Liver (tissue), 9 donors: Measurements from ENCODE around the gene MYO15B. TPM values are rescaled to one million over a fixed set of nuclear protein-coding genes. Genes with fewer than 3 reads are reported as not detected.

Experiments used
- DNase-seq: peaks from one replicate; pipeline ENCODE4 v3.0.0-alpha.2; 2017; ENCODE audit warnings: low spot score
- H3K27ac ChIP-seq, 2 donors: one replicate each; pipeline ENCODE4 v1.7.0; 2013; ENCODE audit warnings: inconsistent platforms in 2 of 2, low read length in 2 of 2, control low read depth in 1 of 2, low read depth in 1 of 2, mild to moderate bottlenecking in 1 of 2
- H3K27me3 ChIP-seq, 4 donors: one replicate each; pipeline versions ENCODE4 v1.6.1 to v1.7.0; 2013; ENCODE audit warnings: low read length in 3 of 4, inconsistent platforms in 1 of 4, mild to moderate bottlenecking in 1 of 4, moderate library complexity in 1 of 4; ENCODE audit not compliant: control insufficient read depth in 4 of 4, insufficient read depth in 4 of 4
- H3K36me3 ChIP-seq, 4 donors: one replicate each; pipeline versions ENCODE4 v1.6.1 to v1.7.0; 2013; ENCODE audit warnings: low read length in 3 of 4, mild to moderate bottlenecking in 3 of 4, low read depth in 1 of 4, moderate library complexity in 1 of 4; ENCODE audit not compliant: control insufficient read depth in 4 of 4, insufficient read depth in 3 of 4
- H3K4me1 ChIP-seq, 4 donors: one replicate each; pipeline versions ENCODE4 v1.6.1 to v1.7.0; 2013; ENCODE audit warnings: low read length in 3 of 4, mild to moderate bottlenecking in 3 of 4, moderate library complexity in 1 of 4; ENCODE audit not compliant: control insufficient read depth in 4 of 4, insufficient read depth in 4 of 4
- H3K4me3 ChIP-seq, 3 donors: one replicate each; pipeline versions ENCODE4 v1.6.1 to v1.7.0; 2013; ENCODE audit warnings: low read length in 3 of 3, control low read depth in 1 of 3, low read depth in 1 of 3, mild to moderate bottlenecking in 1 of 3
- H3K9ac ChIP-seq, 2 donors: one replicate each; pipeline ENCODE4 v1.7.0; 2013; ENCODE audit warnings: low read length in 2 of 2, mild to moderate bottlenecking in 2 of 2, moderate library complexity in 2 of 2, control low read depth in 1 of 2, low read depth in 1 of 2
- H3K9me3 ChIP-seq, 4 donors: one replicate each; pipeline versions ENCODE4 v1.6.1 to v1.7.0; 2013; ENCODE audit warnings: low read length in 3 of 4; ENCODE audit not compliant: control insufficient read depth in 4 of 4
- EGR1 ChIP-seq, 2 donors: IDR thresholded peaks; 2 replicates each; pipeline ENCODE4 v1.6.1; 2016 to 2018; ENCODE audit warnings: antibody characterized with exemption in 2 of 2, low read depth in 2 of 2
- FOXA1 ChIP-seq: IDR thresholded peaks from 2 replicates; pipeline ENCODE4 v1.6.1; 2016; ENCODE audit warnings: antibody characterized with exemption
- FOXA2 ChIP-seq: IDR thresholded peaks from 2 replicates; pipeline ENCODE4 v1.6.1; 2016; ENCODE audit warnings: antibody characterized with exemption
- GABPA ChIP-seq, 2 donors: IDR thresholded peaks in 1 of 2; conservative IDR thresholded peaks in 1 of 2; 2 replicates each; pipeline ENCODE4 v1.6.1; 2016; ENCODE audit warnings: antibody characterized with exemption in 2 of 2, mild to moderate bottlenecking in 1 of 2, moderate library complexity in 1 of 2
- HNF4G ChIP-seq: IDR thresholded peaks from 2 replicates; pipeline ENCODE4 v1.6.1; 2016; ENCODE audit warnings: antibody characterized with exemption
- JUND ChIP-seq, 2 donors: IDR thresholded peaks; 2 replicates each; pipeline ENCODE4 v1.6.1; 2016; ENCODE audit warnings: antibody characterized with exemption in 2 of 2
- NR2F2 ChIP-seq: IDR thresholded peaks from 2 replicates; pipeline ENCODE4 v1.6.1; 2016; ENCODE audit warnings: antibody characterized with exemption
- RAD21 ChIP-seq, 2 donors: IDR thresholded peaks; 2 replicates each; pipeline ENCODE4 v1.6.1; 2016; ENCODE audit warnings: antibody characterized with exemption in 2 of 2, mild to moderate bottlenecking in 2 of 2
- RXRA ChIP-seq, 2 donors: IDR thresholded peaks; 2 replicates each; pipeline ENCODE4 v1.6.1; 2017 to 2018; ENCODE audit warnings: antibody characterized with exemption in 2 of 2, mild to moderate bottlenecking in 1 of 2
- SP1 ChIP-seq: IDR thresholded peaks from 2 replicates; pipeline ENCODE4 v1.6.1; 2018; ENCODE audit warnings: antibody characterized with exemption, mild to moderate bottlenecking
- TAF1 ChIP-seq: conservative IDR thresholded peaks from 2 replicates; pipeline ENCODE4 v1.6.1; 2016; ENCODE audit warnings: antibody characterized with exemption, mild to moderate bottlenecking
- YY1 ChIP-seq: IDR thresholded peaks from 2 replicates; pipeline ENCODE4 v1.6.1; 2016; ENCODE audit warnings: antibody characterized with exemption, mild to moderate bottlenecking
- WGBS: extraction: QIAGEN DNeasy Blood & Tissue Kit; methylation state at CpG from one replicate; pipeline ENCODE4 v1.1.7; 2013; 5-methylcytosine and 5-hydroxymethylcytosine counted together
- polyA plus RNA-seq, 2 donors: library from polyadenylated mRNA; stranded (reverse) in 1 of 2; unstranded in 1 of 2; fragments of 200-250 nt in 1 of 2; fragments of >200 nt in 1 of 2; fragmentation: Nextera tagmentation in 1 of 2; extraction: Ambion mirVana in 1 of 2; gene quantifications; one replicate each; pipeline versions ENCODE4 v1.2.1 to v1.2.3, GENCODE V29; 2013 to 2015
- total RNA-seq, 2 donors: library from RNA; depleted of rRNA; stranded (reverse); fragments of >200 nt; gene quantifications; one replicate each; pipeline ENCODE4 v1.2.3, GENCODE V29; 2014
- TF ChIP-seq, protein P1 (sequence below): IDR thresholded peaks from 2 replicates; pipeline ENCODE4 v1.6.1; 2016; ENCODE audit warnings: antibody characterized with exemption, mild to moderate bottlenecking
- TF ChIP-seq, protein P2 (sequence below): IDR thresholded peaks from 2 replicates; pipeline ENCODE4 v1.6.1; 2016; ENCODE audit warnings: antibody characterized with exemption
- TF ChIP-seq, protein P3 (sequence below): IDR thresholded peaks from 2 replicates; pipeline ENCODE4 v1.6.1; 2016; ENCODE audit warnings: antibody characterized with exemption
- TF ChIP-seq, protein P4 (sequence below): IDR thresholded peaks from 2 replicates; pipeline ENCODE4 v1.6.1; 2016; ENCODE audit warnings: antibody characterized with exemption
- TF ChIP-seq, protein P5 (sequence below): fragments of 150-350 bp; IDR thresholded peaks from 2 replicates; pipeline ENCODE4 v1.5.1; 2017; ENCODE audit warnings: improper control_type of control experiment, low read depth, low read length; ENCODE audit not compliant: missing input control
- donor health status: healthy.
- donor health status: healthy.
- donor health status: healthy.
- donor health status: healthy.
- donor health status: healthy.

Gene MYO15B
- total and polyA plus RNA-seq, 4 donors, result 13.3 to 34.4 (median 18.0) TPM

DNA sequence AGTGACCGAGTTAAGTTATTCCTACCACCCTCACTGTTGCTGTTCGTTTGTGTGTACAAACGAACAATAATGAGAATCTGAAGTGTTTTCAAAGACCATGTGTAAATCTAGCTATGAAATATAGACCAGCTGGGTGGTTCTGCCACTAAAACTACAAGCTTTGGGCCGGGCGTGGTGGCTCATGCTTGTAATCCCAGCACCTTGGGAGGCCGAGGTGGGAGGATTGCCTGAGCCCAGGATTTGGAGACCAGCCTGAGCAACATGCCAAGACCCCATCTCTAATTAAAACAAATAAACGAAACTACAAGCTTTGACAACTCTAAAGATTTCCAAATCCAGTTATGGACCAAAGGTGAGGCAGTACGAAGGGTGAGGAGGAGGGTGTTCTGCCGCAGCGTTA lies 78.4 kb downstream of the MYO15B start:
- no peaks in the 10 kb centered on the region for H3K9me3 ChIP-seq
- no peaks in the 10 kb centered on the region for H3K27me3 ChIP-seq
- H3K4me1 ChIP-seq, result peaks cover 5 to 30% (median 25%) of the 10 kb centered on the region in 4 donors
- H3K36me3 ChIP-seq, result peaks cover 7 to 40% (median 31%) of the 10 kb centered on the region in 4 donors
- no peak for TF ChIP-seq EGR1 (IDR thresholded peaks at IDR 0.05; ENCODE audit: low read depth in 2 of 2)
- TF ChIP-seq, protein P1, sequence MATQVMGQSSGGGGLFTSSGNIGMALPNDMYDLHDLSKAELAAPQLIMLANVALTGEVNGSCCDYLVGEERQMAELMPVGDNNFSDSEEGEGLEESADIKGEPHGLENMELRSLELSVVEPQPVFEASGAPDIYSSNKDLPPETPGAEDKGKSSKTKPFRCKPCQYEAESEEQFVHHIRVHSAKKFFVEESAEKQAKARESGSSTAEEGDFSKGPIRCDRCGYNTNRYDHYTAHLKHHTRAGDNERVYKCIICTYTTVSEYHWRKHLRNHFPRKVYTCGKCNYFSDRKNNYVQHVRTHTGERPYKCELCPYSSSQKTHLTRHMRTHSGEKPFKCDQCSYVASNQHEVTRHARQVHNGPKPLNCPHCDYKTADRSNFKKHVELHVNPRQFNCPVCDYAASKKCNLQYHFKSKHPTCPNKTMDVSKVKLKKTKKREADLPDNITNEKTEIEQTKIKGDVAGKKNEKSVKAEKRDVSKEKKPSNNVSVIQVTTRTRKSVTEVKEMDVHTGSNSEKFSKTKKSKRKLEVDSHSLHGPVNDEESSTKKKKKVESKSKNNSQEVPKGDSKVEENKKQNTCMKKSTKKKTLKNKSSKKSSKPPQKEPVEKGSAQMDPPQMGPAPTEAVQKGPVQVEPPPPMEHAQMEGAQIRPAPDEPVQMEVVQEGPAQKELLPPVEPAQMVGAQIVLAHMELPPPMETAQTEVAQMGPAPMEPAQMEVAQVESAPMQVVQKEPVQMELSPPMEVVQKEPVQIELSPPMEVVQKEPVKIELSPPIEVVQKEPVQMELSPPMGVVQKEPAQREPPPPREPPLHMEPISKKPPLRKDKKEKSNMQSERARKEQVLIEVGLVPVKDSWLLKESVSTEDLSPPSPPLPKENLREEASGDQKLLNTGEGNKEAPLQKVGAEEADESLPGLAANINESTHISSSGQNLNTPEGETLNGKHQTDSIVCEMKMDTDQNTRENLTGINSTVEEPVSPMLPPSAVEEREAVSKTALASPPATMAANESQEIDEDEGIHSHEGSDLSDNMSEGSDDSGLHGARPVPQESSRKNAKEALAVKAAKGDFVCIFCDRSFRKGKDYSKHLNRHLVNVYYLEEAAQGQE, result no peak
- no peak for TF ChIP-seq NR2F2
- TF ChIP-seq, protein P2, sequence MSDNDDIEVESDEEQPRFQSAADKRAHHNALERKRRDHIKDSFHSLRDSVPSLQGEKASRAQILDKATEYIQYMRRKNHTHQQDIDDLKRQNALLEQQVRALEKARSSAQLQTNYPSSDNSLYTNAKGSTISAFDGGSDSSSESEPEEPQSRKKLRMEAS, result no peak
- TF ChIP-seq, protein P3, sequence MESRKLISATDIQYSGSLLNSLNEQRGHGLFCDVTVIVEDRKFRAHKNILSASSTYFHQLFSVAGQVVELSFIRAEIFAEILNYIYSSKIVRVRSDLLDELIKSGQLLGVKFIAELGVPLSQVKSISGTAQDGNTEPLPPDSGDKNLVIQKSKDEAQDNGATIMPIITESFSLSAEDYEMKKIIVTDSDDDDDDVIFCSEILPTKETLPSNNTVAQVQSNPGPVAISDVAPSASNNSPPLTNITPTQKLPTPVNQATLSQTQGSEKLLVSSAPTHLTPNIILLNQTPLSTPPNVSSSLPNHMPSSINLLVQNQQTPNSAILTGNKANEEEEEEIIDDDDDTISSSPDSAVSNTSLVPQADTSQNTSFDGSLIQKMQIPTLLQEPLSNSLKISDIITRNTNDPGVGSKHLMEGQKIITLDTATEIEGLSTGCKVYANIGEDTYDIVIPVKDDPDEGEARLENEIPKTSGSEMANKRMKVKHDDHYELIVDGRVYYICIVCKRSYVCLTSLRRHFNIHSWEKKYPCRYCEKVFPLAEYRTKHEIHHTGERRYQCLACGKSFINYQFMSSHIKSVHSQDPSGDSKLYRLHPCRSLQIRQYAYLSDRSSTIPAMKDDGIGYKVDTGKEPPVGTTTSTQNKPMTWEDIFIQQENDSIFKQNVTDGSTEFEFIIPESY, result no peak
- no peak for TF ChIP-seq RXRA (IDR thresholded peaks at IDR 0.05)
- no peak for TF ChIP-seq FOXA2
- no peak for TF ChIP-seq YY1
- no peak for TF ChIP-seq RAD21 (IDR thresholded peaks at IDR 0.05)
- TF ChIP-seq, protein P4, sequence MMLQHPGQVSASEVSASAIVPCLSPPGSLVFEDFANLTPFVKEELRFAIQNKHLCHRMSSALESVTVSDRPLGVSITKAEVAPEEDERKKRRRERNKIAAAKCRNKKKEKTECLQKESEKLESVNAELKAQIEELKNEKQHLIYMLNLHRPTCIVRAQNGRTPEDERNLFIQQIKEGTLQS, result no peak
- no peak for TF ChIP-seq GABPA (IDR thresholded peaks at IDR 0.05 in 1 of 2, conservative IDR thresholded peaks at IDR 0.05 in 1 of 2)
- TF ChIP-seq SP1, result no peak
- peak overlapping the region in 1 of 2 donors; percentile 79 for H3K9ac ChIP-seq
- peak overlapping the region; percentile 65 to 98 (median 97) for H3K4me3 ChIP-seq
- no peak for DNase-seq
- WGBS, result 89% methylated on average over 10 of the region's 10 CpGs
- no peak overlapping the region for H3K27ac ChIP-seq

DNA sequence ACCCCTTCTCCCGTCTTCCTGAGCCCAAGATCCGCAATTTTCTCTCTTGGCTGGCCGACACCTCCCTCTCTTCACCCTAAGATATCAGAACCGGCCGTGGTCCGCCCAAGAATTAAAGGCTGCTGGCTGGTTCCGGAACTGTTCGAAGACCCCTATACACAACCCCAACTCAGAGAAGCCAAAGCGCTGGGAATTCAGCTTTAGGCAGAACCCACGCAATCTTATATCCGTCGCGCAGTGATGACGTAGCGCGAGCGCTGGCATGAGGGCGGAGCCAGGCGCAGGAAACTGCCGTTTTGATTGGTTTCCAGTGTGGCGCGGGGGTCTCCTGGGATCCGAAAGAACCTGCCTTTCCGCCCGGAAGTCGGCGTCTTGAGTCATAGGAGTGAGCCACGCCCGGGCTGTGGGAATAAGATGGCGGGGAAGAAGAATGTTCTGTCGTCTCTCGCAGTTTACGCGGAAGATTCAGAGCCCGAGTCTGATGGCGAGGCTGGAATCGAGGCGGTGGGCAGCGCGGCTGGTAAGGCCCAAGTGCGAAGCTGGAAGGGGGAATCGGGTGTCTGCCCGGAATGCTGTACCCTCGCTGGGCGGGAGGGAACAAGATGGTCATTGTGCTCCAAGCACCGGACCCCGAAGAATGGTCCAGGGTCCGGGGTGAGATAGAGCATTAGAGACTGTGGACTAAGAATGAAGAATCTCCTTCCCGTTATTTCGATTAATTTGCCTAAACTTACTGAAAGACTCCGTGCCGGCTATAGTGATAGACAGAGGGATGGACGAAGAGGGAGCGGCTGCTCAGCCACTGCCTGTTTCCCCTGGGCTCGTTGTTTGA lies 79.6 kb downstream of the MYO15B start, which contains the start of the genes RECQL5 and SAP30BP:
Gene RECQL5 (minus strand): TSS at position 196 of the 832 bp plus-strand sequence. CDS start 597 bp downstream, outside the sequence.
Gene SAP30BP (plus strand): TSS at position 380 of the 832 bp plus-strand sequence. CDS start 35 bp downstream, at position 415.
- Histone ChIP-seq H3K27ac (peak within 1 kb of the TSS; percentile 47 to 76), H3K9ac (peak within 1 kb of the TSS; percentile 79 to 88), H3K4me3 (peak within 1 kb of the TSS; percentile 65 to 98 (median 97)), H3K4me1 (peaks cover 5 to 34% (median 25%) of the 10 kb centered on the region in 4 donors), H3K9me3 (no peaks in the 10 kb centered on the region), H3K36me3 (peaks cover 10 to 40% (median 34%) of the 10 kb centered on the region in 4 donors), H3K27me3 (no peaks in the 10 kb centered on the region)
- WGBS, result under 1% methylated on average over 55 of the region's 55 CpGs
- DNase-seq, result peak; percentile 98
- TF ChIP-seq, protein P5, sequence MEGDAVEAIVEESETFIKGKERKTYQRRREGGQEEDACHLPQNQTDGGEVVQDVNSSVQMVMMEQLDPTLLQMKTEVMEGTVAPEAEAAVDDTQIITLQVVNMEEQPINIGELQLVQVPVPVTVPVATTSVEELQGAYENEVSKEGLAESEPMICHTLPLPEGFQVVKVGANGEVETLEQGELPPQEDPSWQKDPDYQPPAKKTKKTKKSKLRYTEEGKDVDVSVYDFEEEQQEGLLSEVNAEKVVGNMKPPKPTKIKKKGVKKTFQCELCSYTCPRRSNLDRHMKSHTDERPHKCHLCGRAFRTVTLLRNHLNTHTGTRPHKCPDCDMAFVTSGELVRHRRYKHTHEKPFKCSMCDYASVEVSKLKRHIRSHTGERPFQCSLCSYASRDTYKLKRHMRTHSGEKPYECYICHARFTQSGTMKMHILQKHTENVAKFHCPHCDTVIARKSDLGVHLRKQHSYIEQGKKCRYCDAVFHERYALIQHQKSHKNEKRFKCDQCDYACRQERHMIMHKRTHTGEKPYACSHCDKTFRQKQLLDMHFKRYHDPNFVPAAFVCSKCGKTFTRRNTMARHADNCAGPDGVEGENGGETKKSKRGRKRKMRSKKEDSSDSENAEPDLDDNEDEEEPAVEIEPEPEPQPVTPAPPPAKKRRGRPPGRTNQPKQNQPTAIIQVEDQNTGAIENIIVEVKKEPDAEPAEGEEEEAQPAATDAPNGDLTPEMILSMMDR, result no peak
- TF ChIP-seq YY1, result peak; percentile 98
- TF ChIP-seq, protein P4, result peak; percentile 84
- no peak for TF ChIP-seq FOXA2
- peak; percentile 59 for TF ChIP-seq NR2F2
- TF ChIP-seq GABPA (IDR thresholded peaks at IDR 0.05 in 1 of 2, conservative IDR thresholded peaks at IDR 0.05 in 1 of 2), result peak; percentile 73 to 99
- peak; percentile 20 to 41 for TF ChIP-seq RXRA (IDR thresholded peaks at IDR 0.05)
- TF ChIP-seq, protein P2, result no peak
- no peak for TF ChIP-seq FOXA1
- TF ChIP-seq, protein P1, result peak; percentile 56
- peak; percentile 61 for TF ChIP-seq TAF1
- peak; percentile 63 to 92 for TF ChIP-seq EGR1 (IDR thresholded peaks at IDR 0.05; ENCODE audit: low read depth in 2 of 2)
- TF ChIP-seq HNF4G, result no peak
- peak in 1 of 2 donors; percentile 54 for TF ChIP-seq JUND (IDR thresholded peaks at IDR 0.05)
- peak; percentile 76 for TF ChIP-seq SP1
